Measurements from ENCODE around the gene KCNIP2.

Gene KCNIP2

GRCh38 chr10:101840102-101840684, 3.4 kb downstream of the KCNIP2 start:
- TF ChIP-seq, protein P1, sequence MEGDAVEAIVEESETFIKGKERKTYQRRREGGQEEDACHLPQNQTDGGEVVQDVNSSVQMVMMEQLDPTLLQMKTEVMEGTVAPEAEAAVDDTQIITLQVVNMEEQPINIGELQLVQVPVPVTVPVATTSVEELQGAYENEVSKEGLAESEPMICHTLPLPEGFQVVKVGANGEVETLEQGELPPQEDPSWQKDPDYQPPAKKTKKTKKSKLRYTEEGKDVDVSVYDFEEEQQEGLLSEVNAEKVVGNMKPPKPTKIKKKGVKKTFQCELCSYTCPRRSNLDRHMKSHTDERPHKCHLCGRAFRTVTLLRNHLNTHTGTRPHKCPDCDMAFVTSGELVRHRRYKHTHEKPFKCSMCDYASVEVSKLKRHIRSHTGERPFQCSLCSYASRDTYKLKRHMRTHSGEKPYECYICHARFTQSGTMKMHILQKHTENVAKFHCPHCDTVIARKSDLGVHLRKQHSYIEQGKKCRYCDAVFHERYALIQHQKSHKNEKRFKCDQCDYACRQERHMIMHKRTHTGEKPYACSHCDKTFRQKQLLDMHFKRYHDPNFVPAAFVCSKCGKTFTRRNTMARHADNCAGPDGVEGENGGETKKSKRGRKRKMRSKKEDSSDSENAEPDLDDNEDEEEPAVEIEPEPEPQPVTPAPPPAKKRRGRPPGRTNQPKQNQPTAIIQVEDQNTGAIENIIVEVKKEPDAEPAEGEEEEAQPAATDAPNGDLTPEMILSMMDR (IDR thresholded peaks at IDR 0.05; ENCODE audit: insufficient read depth, missing control alignments), result no peak
- FAIRE-seq, result no peak
- no peak for DNase-seq (ENCODE audit: insufficient read length, low spot score)

GRCh38 chr10:101839416-101840063, 4.1 kb downstream of the KCNIP2 start:
- TF ChIP-seq, protein P1 (IDR thresholded peaks at IDR 0.05; ENCODE audit: insufficient read depth, missing control alignments), result no peak
- DNase-seq (ENCODE audit: insufficient read length, low spot score) (no peak), FAIRE-seq (no peak)

GRCh38 chr10:101839002-101839401, 4.6 kb downstream of the KCNIP2 start:
- TF ChIP-seq, protein P1 (IDR thresholded peaks at IDR 0.05; ENCODE audit: insufficient read depth, missing control alignments), result no peak
- FAIRE-seq (no peak), DNase-seq (ENCODE audit: insufficient read length, low spot score) (no peak)

- FAIRE-seq (no peak), DNase-seq (ENCODE audit: insufficient read length, low spot score) (no peak)
- TF ChIP-seq, protein P1 (IDR thresholded peaks at IDR 0.05; ENCODE audit: insufficient read depth, missing control alignments), result no peak
Observed at GRCh38 chr10:101838416-101838970, 5.1 kb downstream of the KCNIP2 start.

DNA sequence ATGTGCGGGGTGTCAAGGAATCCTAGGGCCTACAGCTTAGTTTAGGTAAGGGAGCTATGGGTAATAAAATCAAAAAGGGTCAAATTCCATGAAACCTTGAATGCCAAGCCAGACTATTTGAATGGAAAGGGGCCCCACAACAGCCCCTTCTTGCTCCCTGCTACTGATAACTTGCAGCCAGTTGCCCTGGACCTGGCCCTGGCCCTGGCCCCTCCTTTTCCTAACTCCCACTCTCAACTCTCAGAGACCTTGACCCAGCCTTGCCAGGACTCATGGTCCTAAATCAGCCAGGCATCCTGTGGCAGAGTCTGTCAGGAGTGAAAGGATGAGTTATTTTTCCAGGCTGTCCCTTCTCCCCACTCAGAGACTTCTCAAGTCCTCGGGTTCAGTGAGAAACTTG, 5.9 kb downstream of the KCNIP2 start:
- no peak for DNase-seq (ENCODE audit: insufficient read length, low spot score)
- no peak for FAIRE-seq
- TF ChIP-seq, protein P1 (IDR thresholded peaks at IDR 0.05; ENCODE audit: insufficient read depth, missing control alignments), result no peak

GRCh38 chr10:101835362-101835761, 8.2 kb downstream of the KCNIP2 start:
- FAIRE-seq, result no peak
- DNase-seq (ENCODE audit: insufficient read length, low spot score), result no peak
- TF ChIP-seq, protein P1 (IDR thresholded peaks at IDR 0.05; ENCODE audit: insufficient read depth, missing control alignments), result no peak

DNA sequence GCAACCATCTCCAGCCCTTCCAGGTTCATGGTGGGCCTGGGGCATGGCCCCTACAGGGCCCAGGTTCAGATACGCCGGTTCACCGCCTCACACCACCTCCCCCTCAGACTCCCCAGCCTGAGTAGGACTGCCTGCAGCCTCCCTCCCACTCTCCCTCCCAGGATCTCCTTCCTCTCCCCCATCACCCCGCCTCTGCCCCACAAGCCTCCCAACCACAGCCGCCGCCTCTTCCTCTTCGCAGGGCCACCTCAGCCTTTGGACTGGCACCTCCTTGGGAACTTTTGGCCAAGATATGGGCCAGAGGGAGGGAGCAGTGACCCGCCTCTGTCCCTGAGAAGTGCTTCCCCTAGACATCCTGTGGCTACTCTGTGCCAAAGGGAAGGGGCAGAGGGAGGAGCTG, 9.3 kb downstream of the KCNIP2 start:
- DNase-seq (ENCODE audit: insufficient read length, low spot score) (no peak), FAIRE-seq (no peak)
- TF ChIP-seq, protein P1 (IDR thresholded peaks at IDR 0.05; ENCODE audit: insufficient read depth, missing control alignments), result no peak

Data from D721Med (cell line).